Activated CD8-positive, alpha-beta T cell treated with anti-CD3 and anti-CD28 coated beads for 36 hours (primary cell): ENCODE measurements around the gene MYCL. TPM values are rescaled to one million over a fixed set of nuclear protein-coding genes. Genes with fewer than 3 reads are reported as not detected.

Source experiments
- ATAC-seq: fragments of 200-7000 bp; cut with Tn5 transposase; one replicate; pipeline ENCODE4 v1.10.0; 2021; ENCODE audit warnings: mild to moderate bottlenecking, moderate library complexity
- CTCF ChIA-PET: fragments of 350-600 bp; sonication (Branson Sonifier 250); formaldehyde crosslinking; loops from one replicate; lab custom pipeline; 2021; ENCODE audit warnings: antibody characterized with exemption; lab: Charles Lee
- POLR2A ChIA-PET: fragments of 350-600 bp; sonication (Branson Sonifier 250); formaldehyde crosslinking; loops from one replicate; lab custom pipeline; 2021; ENCODE audit warnings: antibody characterized with exemption; lab: Charles Lee
- DNase-seq: peaks from one replicate; pipeline ENCODE4 v3.0.0-alpha.2; 2020
- H3K27ac Mint-ChIP-seq: one replicate; pipeline ENCODE4 v1.8.0; 2021; ENCODE audit warnings: mild to moderate bottlenecking, mixed read lengths
- H3K27me3 Mint-ChIP-seq: one replicate; pipeline ENCODE4 v1.8.0; 2021; ENCODE audit warnings: mixed read lengths
- H3K36me3 Mint-ChIP-seq: one replicate; pipeline ENCODE4 v1.8.0; 2021; ENCODE audit warnings: low read depth, mixed read lengths
- H3K4me1 Mint-ChIP-seq: one replicate; pipeline ENCODE4 v1.8.0; 2021; ENCODE audit warnings: low read depth, mixed read lengths
- H3K4me3 Mint-ChIP-seq: one replicate; pipeline ENCODE4 v1.8.0; 2021; ENCODE audit warnings: mild to moderate bottlenecking, moderate library complexity, mixed read lengths
- H3K9me3 Mint-ChIP-seq: one replicate; pipeline ENCODE4 v1.8.0; 2021; ENCODE audit warnings: mixed read lengths
- CTCF ChIP-seq: fragments of 200-600 bp; IDR thresholded peaks from one replicate; pipeline ENCODE4 v1.8.0; 2022; ENCODE audit warnings: antibody characterized with exemption, mild to moderate bottlenecking
- intact Hi-C: fragments of 100-400 bp; cut with micrococcal nuclease; formaldehyde crosslinking; loops from one replicate; pipeline ENCODE4 v1.10.0; 2022
- total RNA-seq, 2 experiments: library from RNA; stranded (reverse); gene quantifications; one replicate each; pipeline ENCODE4 v1.2.3, GENCODE V29; 2021

MYCL gene
- total RNA-seq, 2 experiments from 2014 or later, result 0.13 to 0.20 TPM

- Mint-ChIP-seq H3K27ac (peak overlapping the region; percentile 87), H3K36me3 (peaks cover 56% of the 10 kb centered on the region), H3K4me3 (no peak overlapping the region), H3K9me3 (no peaks in the 10 kb centered on the region), H3K4me1 (peaks cover 57% of the 10 kb centered on the region), H3K27me3 (no peaks in the 10 kb centered on the region)
- POLR2A ChIA-PET, result interaction anchor here (0.9 to 1.3 kb wide), 3 partner anchors 10 to 18 kb away, joined by 3 read pairs; no protein-coding TSS in a partner anchor
- peak; percentile 95 for ATAC-seq
- CTCF ChIA-PET, result interaction anchor here (1.1 to 3.8 kb wide), 11 partner anchors 9 to 151 kb away, joined by 3 to 19 read pairs (median 5); partner anchors contain the start of gene MYCL
- intact Hi-C loops, result no loop called here
- DNase-seq, result peak; percentile 90
- TF ChIP-seq CTCF, result no peak
Observed at GRCh38 chr1:39845569-39846566, 55.8 kb downstream of the MYCL start.

Other genes starting within 250 kb of the MYCL start
- under 1 TPM in 1 of 2 experiments, not detected in 1; 0.25 TPM for gene NT5C1A, start 229.8 kb downstream of the MYCL start, total RNA-seq
- 1 to 10 TPM; 2.8 to 3.0 TPM for gene HPCAL4, start 210.5 kb downstream of the MYCL start, total RNA-seq
- 10 to 100 TPM; 71.7 to 74.7 TPM for gene PPIE, start 163.0 kb downstream of the MYCL start, total RNA-seq
- gene OXCT2, start 130.6 kb downstream of the MYCL start, total RNA-seq, result 1 to 10 TPM; 2.7 to 4.2 TPM
- gene BMP8B, start 113.1 kb downstream of the MYCL start, total RNA-seq, result under 1 TPM; 0.36 to 0.51 TPM
- 10 to 100 TPM; 34.2 to 34.5 TPM for gene TRIT1, start 18.4 kb downstream of the MYCL start, total RNA-seq
- 10 to 100 TPM; 15.0 to 19.3 TPM for gene MFSD2A, start 53.2 kb upstream of the MYCL start, total RNA-seq
- 100 to 1,000 TPM; 511 to 512 TPM for gene CAP1, start 138.8 kb upstream of the MYCL start, total RNA-seq
- gene PPT1, start 195.3 kb upstream of the MYCL start, total RNA-seq, result 10 to 100 TPM; 60.6 to 69.1 TPM